WERI-Rb-1 (cell line): Measurements from ENCODE around the gene GNB5.

Experiments used
- DNase-seq: peaks from one replicate; pipeline ENCODE4 v3.0.0-alpha.2; 2020
- H3K27ac ChIP-seq: fragments of 250-450 bp; sonication (Bioruptor Pico); 2 replicates; pipeline ENCODE4 v1.5.1; 2020; ENCODE audit warnings: mild to moderate bottlenecking, moderate library complexity
- H3K27me3 ChIP-seq: fragments of 250-450 bp; sonication (Bioruptor Pico); 2 replicates; pipeline ENCODE4 v1.5.1; 2021; ENCODE audit warnings: mild to moderate bottlenecking, low read depth, moderate library complexity; ENCODE audit not compliant: insufficient read depth, severe bottlenecking
- H3K36me3 ChIP-seq: fragments of 250-450 bp; sonication (Bioruptor Pico); 2 replicates; pipeline ENCODE4 v1.5.1; 2020; ENCODE audit warnings: mild to moderate bottlenecking, moderate library complexity
- H3K4me3 ChIP-seq: 2 replicates; pipeline ENCODE4 v1.5.1; 2011; ENCODE audit warnings: low read depth, mild to moderate bottlenecking, control low read depth, low read length
- H3K9me3 ChIP-seq: fragments of 250-450 bp; sonication (Bioruptor Pico); 2 replicates; pipeline ENCODE4 v1.5.1; 2021; ENCODE audit warnings: mild to moderate bottlenecking, moderate library complexity; ENCODE audit not compliant: severe bottlenecking
- CTCF ChIP-seq: IDR thresholded peaks from 2 replicates; pipeline ENCODE4 v1.5.1; 2011; ENCODE audit warnings: low read depth, mild to moderate bottlenecking, control low read depth, inconsistent platforms, low read length

Gene GNB5

GRCh38 chr15:52180851-52181450, 10.2 kb downstream of the GNB5 start:
- Histone ChIP-seq H3K36me3 (no peaks in the 10 kb centered on the region; the same call in 1 of the 2 replicates), H3K27me3 (no peaks in the 10 kb centered on the region), H3K4me3 (no peak overlapping the region), H3K9me3 (no peaks in the 10 kb centered on the region), H3K27ac (no peak overlapping the region)
- TF ChIP-seq CTCF: no peak
- DNase-seq: no peak

DNA sequence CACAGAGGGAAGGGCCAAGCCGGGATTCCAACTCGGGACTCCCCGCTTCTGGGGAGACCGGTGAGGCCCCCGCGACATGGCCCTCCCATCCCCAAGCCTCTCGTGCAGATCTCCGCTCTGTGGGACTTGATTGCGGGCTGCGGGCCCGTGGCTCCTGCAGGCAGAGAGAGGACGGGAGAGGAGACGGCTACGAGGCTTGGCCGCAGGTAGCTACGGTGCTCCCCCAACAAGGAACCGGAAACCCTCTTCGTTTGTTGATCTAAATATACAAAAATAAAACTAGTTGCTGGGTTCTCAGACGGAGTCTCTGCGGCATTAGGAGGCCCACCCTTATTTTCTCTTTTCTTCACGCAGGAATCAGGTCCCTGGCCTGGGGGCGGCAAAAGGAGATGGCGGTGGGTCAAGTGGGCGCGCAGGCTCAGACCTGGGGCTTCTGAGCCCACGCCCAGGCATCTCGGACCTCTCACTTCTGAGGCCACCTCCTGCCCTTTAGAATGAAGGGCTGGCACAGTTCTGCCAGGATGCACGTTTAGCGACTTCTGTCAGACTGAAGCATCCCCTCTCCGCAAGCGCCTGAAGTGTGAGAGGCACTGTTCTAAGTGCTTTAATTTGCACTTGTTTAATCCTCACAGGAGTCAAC, 10.9 kb downstream of the GNB5 start:
- no peaks in the 10 kb centered on the region for H3K9me3 ChIP-seq
- no peak for DNase-seq
- H3K4me3 ChIP-seq: peak overlapping the region; percentile 63
- no peaks in the 10 kb centered on the region for H3K27me3 ChIP-seq
- H3K36me3 ChIP-seq: no peaks in the 10 kb centered on the region; the same call in 1 of the 2 replicates
- H3K27ac ChIP-seq: peak overlapping the region; percentile 68
- no peak for TF ChIP-seq CTCF

- no peak for TF ChIP-seq CTCF
- Histone ChIP-seq H3K36me3 (no peaks in the 10 kb centered on the region; the same call in 1 of the 2 replicates), H3K9me3 (no peaks in the 10 kb centered on the region), H3K4me3 (peak overlapping the region; percentile 63), H3K27me3 (no peaks in the 10 kb centered on the region), H3K27ac (peak overlapping the region; percentile 68)
- DNase-seq: peak; percentile 85
These were observed 11.7 kb downstream of the GNB5 start for GRCh38 chr15:52179278-52180195.

GRCh38 chr15:52178765-52179164, 12.4 kb downstream of the GNB5 start:
- Histone ChIP-seq H3K36me3 (no peaks in the 10 kb centered on the region; the same call in 1 of the 2 replicates), H3K9me3 (no peaks in the 10 kb centered on the region), H3K4me3 (peak overlapping the region; percentile 63), H3K27me3 (no peaks in the 10 kb centered on the region), H3K27ac (peak overlapping the region; percentile 68)
- no peak for DNase-seq
- TF ChIP-seq CTCF: no peak

GRCh38 chr15:52172869-52173268, 18.3 kb downstream of the GNB5 start:
- Histone ChIP-seq H3K9me3 (no peaks in the 10 kb centered on the region), H3K36me3 (no peaks in the 10 kb centered on the region), H3K4me3 (no peak overlapping the region), H3K27me3 (no peaks in the 10 kb centered on the region), H3K27ac (no peak overlapping the region)
- no peak for TF ChIP-seq CTCF
- no peak for DNase-seq
